Endothelial cell (in vitro differentiated cells): ENCODE results near the gene PRELP. TPM values are rescaled to one million over a fixed set of nuclear protein-coding genes. Genes with fewer than 3 reads are reported as not detected.

Experiments used
- DNase-seq: peaks from one replicate; pipeline ENCODE4 v3.0.0; 2021; ENCODE audit warnings: low spot score
- H3K27ac Mint-ChIP-seq: one replicate; pipeline ENCODE4 v1.8.0; 2021; ENCODE audit warnings: mixed read lengths, inconsistent platforms; ENCODE audit not compliant: unreplicated experiment
- H3K27me3 Mint-ChIP-seq: one replicate; pipeline ENCODE4 v1.8.0; 2021; ENCODE audit warnings: mild to moderate bottlenecking, moderate library complexity, mixed read lengths, inconsistent platforms; ENCODE audit not compliant: unreplicated experiment
- H3K36me3 Mint-ChIP-seq: one replicate; pipeline ENCODE4 v1.8.0; 2021; ENCODE audit warnings: mild to moderate bottlenecking, low read depth, mixed read lengths, inconsistent platforms; ENCODE audit not compliant: unreplicated experiment
- H3K4me1 Mint-ChIP-seq: one replicate; pipeline ENCODE4 v1.8.0; 2021; ENCODE audit warnings: mild to moderate bottlenecking, mixed read lengths, inconsistent platforms; ENCODE audit not compliant: unreplicated experiment
- H3K4me3 Mint-ChIP-seq: one replicate; pipeline ENCODE4 v1.8.0; 2021; ENCODE audit warnings: mild to moderate bottlenecking, mixed read lengths, inconsistent platforms; ENCODE audit not compliant: unreplicated experiment
- H3K9me3 Mint-ChIP-seq: one replicate; pipeline ENCODE4 v1.8.0; 2021; ENCODE audit warnings: mixed read lengths, inconsistent platforms; ENCODE audit not compliant: unreplicated experiment
- CTCF ChIP-seq: fragments of 200-600 bp; sonication (generic); IDR thresholded peaks from one replicate; pipeline ENCODE4 v1.5.0; 2021; ENCODE audit warnings: antibody characterized with exemption; ENCODE audit not compliant: unreplicated experiment
- total RNA-seq: library from RNA; stranded (reverse); fragmentation: NEBNext Ultra II Directional; extraction: Animal tissue kit (Norgen Biotek cat#: 25700); gene quantifications from one replicate; pipeline ENCODE4 v1.2.1, GENCODE V29; 2021; ENCODE audit not compliant: unreplicated experiment

The PRELP gene
- total RNA-seq, 1 donor from 2014 or later: 0.13 TPM

GRCh38 chr1:203448521-203449061 is 27.0 kb upstream of the PRELP start:
- H3K36me3 Mint-ChIP-seq: peaks cover 5% of the 10 kb centered on the region
- peaks cover 13% of the 10 kb centered on the region for H3K27me3 Mint-ChIP-seq
- no peak for TF ChIP-seq CTCF
- no peak for DNase-seq
- no peak overlapping the region for H3K4me3 Mint-ChIP-seq
- no peaks in the 10 kb centered on the region for H3K9me3 Mint-ChIP-seq
- H3K27ac Mint-ChIP-seq: no peak overlapping the region
- H3K4me1 Mint-ChIP-seq: peaks cover 51% of the 10 kb centered on the region

GRCh38 chr1:203450001-203450400 is 25.6 kb upstream of the PRELP start:
- H3K9me3 Mint-ChIP-seq: no peaks in the 10 kb centered on the region
- H3K4me1 Mint-ChIP-seq: peaks cover 51% of the 10 kb centered on the region
- no peak overlapping the region for H3K4me3 Mint-ChIP-seq
- H3K27me3 Mint-ChIP-seq: peaks cover 11% of the 10 kb centered on the region
- H3K36me3 Mint-ChIP-seq: peaks cover 2% of the 10 kb centered on the region
- TF ChIP-seq CTCF: no peak
- H3K27ac Mint-ChIP-seq: peak overlapping the region; percentile 4
- DNase-seq: no peak

DNA sequence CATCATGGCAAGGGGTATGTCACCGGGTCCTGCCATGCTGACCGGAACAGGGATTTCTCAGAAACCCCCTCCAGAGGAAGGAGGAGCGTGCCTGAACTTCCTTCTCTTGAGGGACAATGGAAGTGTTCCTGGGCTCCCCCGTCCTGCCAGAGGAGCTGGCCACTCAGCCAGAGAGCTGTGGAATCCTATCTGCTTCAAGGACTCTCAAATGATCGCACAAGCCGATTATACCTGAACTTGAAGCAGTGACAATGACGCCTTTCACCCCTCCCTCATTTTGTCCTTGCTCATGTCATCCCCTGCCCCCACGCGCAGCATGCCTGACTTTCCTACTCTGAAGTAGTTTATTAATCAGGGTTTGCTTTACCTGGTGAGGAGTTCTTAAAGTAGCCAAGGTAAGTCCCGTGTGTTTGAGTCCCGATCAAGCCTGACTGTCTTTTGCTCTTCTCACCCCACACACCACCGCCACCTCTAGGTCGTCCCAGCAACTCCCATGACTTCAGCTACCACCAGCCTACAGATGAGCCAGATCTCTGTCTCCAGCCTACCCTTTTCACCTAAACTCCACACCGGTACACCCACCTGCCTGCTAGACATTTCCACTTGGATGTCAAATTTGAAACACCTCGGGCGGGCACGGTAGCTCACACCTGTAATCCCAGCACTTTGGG is 25.0 kb upstream of the PRELP start:
- no peak for TF ChIP-seq CTCF
- Mint-ChIP-seq H3K27ac (peak overlapping the region; percentile 87), H3K4me1 (peaks cover 56% of the 10 kb centered on the region), H3K4me3 (peak overlapping the region; percentile 23), H3K9me3 (no peaks in the 10 kb centered on the region), H3K27me3 (peaks cover 9% of the 10 kb centered on the region), H3K36me3 (no peaks in the 10 kb centered on the region)
- DNase-seq: peak; percentile 30

DNA sequence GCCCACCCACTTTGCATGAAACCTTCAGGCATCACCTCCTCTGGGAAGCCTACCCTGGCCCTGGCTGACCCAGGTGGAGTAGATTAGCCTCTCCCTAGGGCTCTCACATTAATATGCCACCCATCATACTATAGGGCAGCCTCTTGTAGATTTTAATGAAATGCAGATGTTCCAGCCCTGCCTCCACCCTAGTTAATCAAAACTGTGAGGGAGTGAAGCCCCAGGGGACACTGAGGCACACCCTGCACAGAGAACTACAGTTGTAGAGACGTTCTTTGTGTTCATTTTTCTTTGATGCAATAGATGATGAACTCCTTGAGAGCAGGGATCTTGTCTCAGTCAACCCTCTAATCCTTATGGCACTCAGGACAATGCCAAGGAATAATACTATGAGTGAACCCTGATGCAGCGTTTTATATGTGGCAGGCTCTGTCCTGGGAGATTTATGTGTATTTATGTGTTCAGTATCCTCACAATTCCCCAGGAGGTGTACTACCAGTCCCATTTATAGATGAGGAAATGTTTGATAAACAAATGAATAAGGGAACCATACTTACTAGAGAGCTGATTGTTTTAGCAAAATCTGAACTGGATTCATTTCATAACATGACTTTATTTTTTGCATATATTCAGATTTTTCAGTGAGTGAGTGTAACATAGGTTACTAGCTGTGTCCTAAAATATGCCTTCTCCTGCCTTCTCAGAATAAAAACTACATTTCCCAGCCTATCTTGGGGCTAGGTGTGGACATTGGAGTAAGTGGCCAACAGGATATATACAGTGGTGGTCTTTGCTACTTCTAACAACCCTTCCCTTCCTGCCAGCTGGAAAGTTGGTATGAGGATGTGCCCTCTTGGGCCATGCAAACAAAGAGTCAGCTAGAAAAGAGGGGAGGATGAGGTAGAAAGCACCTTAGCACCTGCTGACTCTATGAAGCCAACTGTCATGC is 23.5 kb upstream of the PRELP start:
- DNase-seq: no peak

More for the DNA sequence above, 23.5 kb upstream of the PRELP start:
- peaks cover 6% of the 10 kb centered on the region for H3K27me3 Mint-ChIP-seq
- H3K4me3 Mint-ChIP-seq: no peak overlapping the region
- TF ChIP-seq CTCF: no peak
- no peaks in the 10 kb centered on the region for H3K9me3 Mint-ChIP-seq
- H3K27ac Mint-ChIP-seq: no peak overlapping the region
- H3K36me3 Mint-ChIP-seq: no peaks in the 10 kb centered on the region
- H3K4me1 Mint-ChIP-seq: peaks cover 61% of the 10 kb centered on the region
